Activated T-helper 17 cell treated with anti-CD3 and anti-CD28 coated beads, Interleukin-2, amount 50 U/mL, for 72 hours (primary cell): ENCODE measurements around the gene ITPK1. TPM values are rescaled to one million over a fixed set of nuclear protein-coding genes. Genes with fewer than 3 reads are reported as not detected.

Source experiments
- ATAC-seq: fragments of 150-1000 bp; cut with Tn5 transposase; replicated peaks from 2 replicates; pipeline ENCODE4 v1.10.0; 2021; ENCODE audit warnings: mild to moderate bottlenecking, moderate library complexity
- H3K27ac Mint-ChIP-seq: one replicate; pipeline ENCODE4 v1.8.0; 2022; ENCODE audit warnings: mixed read lengths
- H3K27me3 Mint-ChIP-seq: one replicate; pipeline ENCODE4 v1.8.0; 2022; ENCODE audit warnings: mixed read lengths
- H3K36me3 Mint-ChIP-seq: one replicate; pipeline ENCODE4 v1.8.0; 2022; ENCODE audit warnings: low read depth, mild to moderate bottlenecking, mixed read lengths
- H3K4me1 Mint-ChIP-seq: one replicate; pipeline ENCODE4 v1.8.0; 2022; ENCODE audit warnings: mixed read lengths
- H3K4me3 Mint-ChIP-seq: one replicate; pipeline ENCODE4 v1.8.0; 2022; ENCODE audit warnings: mild to moderate bottlenecking, mixed read lengths
- H3K9me3 Mint-ChIP-seq: one replicate; pipeline ENCODE4 v1.8.0; 2022; ENCODE audit warnings: mixed read lengths
- total RNA-seq, 2 donors: library from RNA; stranded (reverse); gene quantifications; one replicate each; pipeline ENCODE4 v1.2.3, GENCODE V29; 2022

ITPK1 gene
- total RNA-seq, 2 donors from 2014 or later: 32.1 to 48.9 TPM

DNA sequence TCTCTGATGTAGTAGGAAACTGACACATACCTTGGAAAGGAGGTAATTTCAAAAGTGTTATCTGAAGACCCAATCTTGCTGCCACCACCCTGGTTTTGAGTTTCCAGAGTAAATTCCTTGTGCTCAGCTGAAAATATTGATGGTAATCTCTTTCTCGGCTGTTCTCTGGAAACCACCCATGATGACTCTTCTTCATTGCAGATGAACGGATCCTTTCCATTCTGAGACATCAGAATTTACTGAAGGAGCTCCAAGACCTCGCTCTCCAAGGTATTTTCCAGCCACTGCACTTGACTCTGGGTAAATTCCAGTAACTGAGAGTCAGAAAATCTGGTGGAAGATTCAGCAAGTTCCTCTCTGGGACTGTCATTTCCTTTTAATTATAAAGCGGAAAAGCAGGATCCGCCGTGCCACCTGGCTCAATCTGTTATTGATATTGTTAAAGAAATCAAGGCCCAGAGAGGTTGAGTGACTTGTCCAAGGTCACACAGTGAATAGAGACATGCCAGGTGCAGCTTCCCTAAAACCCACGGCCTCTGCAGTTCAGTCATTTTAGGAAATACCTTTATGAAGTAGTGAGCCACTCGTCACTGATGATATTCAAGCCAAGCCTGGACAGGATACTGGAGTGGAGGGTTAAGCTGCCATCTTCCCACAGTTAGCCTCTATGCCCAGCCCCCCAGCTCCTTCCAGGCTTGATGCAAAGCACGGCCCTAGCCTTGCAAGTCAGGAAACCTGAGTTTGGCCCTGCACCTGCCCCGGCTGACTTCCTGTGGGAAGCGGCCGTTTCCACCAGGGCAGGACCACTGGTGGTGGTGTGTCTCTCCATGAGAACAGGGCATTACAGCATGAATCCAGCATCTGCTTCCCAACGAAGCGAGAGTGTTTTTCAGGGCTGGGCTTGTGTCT, 188.1 kb downstream of the ITPK1 start:
- no peak for ATAC-seq
- Mint-ChIP-seq H3K9me3 (no peaks in the 10 kb centered on the region), H3K4me1 (no peaks in the 10 kb centered on the region), H3K4me3 (no peak overlapping the region), H3K27ac (no peak overlapping the region), H3K27me3 (peaks cover 12% of the 10 kb centered on the region), H3K36me3 (no peaks in the 10 kb centered on the region)

DNA sequence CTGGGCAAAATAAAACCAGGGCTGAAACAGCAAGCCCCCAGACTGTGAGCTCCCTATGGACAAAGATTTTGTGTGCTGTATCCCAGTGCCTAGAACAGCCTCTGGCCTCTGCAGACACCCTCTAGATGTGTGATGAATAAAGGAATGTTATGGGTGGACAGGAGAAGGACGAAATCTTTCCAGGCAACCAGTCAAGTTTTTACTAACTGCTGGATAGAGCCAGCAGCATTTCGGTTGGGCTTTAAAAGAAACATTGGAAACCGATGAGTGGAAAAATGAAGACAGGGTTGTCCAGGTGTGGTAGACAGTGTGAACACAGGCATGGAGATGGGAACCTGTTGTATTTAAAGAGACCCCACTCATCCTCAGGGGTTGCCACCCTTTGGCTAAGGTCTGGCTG, 188.8 kb downstream of the ITPK1 start:
- Mint-ChIP-seq H3K4me1 (no peaks in the 10 kb centered on the region), H3K27ac (no peak overlapping the region), H3K4me3 (no peak overlapping the region), H3K9me3 (no peaks in the 10 kb centered on the region), H3K36me3 (no peaks in the 10 kb centered on the region), H3K27me3 (peaks cover 17% of the 10 kb centered on the region)
- no peak for ATAC-seq

DNA sequence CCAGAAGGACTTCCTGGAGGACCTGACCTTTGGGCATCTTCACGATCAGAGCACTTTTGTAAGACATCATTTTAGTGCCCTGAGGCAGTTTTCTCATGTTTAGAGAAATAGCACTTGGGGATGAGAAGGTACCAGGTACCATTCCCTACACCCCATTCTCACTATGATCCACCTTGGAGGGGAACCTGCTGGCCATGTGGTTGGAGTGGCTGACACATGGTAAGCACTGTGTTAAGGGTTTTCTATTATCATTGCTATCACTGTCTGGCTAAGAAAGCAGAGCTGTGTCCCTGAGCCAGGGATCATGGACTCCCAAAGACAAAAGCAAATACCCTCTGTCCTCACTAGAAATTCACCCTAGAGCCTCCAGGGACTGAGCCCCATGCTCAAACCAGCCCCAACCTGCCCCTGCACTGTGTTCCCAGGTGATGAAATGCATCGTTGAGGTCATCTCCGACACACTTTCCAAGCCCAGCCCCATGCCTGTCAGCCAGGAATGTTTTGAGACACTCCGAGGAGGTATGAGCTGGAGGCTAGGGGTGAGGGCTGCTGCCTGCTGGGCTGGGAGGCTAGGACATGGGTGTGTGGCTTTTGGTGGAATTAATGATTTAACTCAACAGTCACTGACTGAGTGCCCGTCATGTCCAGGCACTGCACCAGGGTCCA, 189.4 kb downstream of the ITPK1 start:
- Mint-ChIP-seq H3K4me1 (no peaks in the 10 kb centered on the region), H3K36me3 (no peaks in the 10 kb centered on the region), H3K27ac (no peak overlapping the region), H3K27me3 (peaks cover 21% of the 10 kb centered on the region), H3K9me3 (no peaks in the 10 kb centered on the region), H3K4me3 (no peak overlapping the region)
- ATAC-seq: no peak

DNA sequence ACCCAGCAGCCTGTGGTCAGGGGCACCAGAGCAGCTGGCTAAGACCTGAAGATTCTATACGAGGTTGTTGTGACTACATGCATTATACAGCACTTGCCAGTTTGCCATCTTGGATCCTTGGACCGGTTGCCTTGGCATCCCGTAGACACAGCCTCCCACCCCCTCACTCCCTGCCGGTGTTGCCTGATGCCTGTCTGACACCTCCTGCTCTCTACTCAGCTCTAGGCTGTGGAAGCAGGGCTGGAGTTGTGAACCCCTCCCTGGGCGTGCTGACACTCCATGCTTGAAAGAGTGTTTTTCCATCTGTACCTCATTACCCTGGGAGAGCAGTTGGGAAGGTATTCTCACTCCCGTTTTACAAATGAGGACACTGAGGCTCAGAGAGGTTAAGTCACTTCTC, 190.3 kb downstream of the ITPK1 start:
- no peaks in the 10 kb centered on the region for H3K4me1 Mint-ChIP-seq
- no peak overlapping the region for H3K27ac Mint-ChIP-seq
- H3K27me3 Mint-ChIP-seq: peaks cover 21% of the 10 kb centered on the region
- no peaks in the 10 kb centered on the region for H3K9me3 Mint-ChIP-seq
- H3K36me3 Mint-ChIP-seq: no peaks in the 10 kb centered on the region
- no peak overlapping the region for H3K4me3 Mint-ChIP-seq
- no peak for ATAC-seq

DNA sequence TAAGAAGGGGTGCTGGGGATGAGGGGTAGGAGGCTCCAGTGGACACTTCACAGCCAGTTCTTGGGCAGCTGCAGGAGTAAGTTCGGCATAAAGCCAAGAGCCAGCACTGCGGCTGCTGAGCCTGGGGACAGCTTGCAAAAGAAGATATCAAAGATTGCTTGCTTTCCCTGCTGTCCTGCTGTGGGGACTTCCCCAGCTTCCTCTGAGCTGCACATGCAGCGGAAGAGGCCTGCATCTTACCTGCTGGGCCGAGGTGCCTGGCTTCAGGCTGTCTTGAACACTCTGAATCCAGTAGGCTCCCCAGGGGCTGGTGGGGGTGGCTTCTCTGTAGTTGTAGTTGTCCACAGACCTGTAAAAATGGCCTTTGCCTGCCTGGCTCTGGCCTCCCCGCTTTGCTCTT, 191.5 kb downstream of the ITPK1 start:
- H3K27ac Mint-ChIP-seq: no peak overlapping the region
- no peaks in the 10 kb centered on the region for H3K4me1 Mint-ChIP-seq
- no peak for ATAC-seq
- H3K36me3 Mint-ChIP-seq: no peaks in the 10 kb centered on the region
- no peak overlapping the region for H3K4me3 Mint-ChIP-seq
- peaks cover 21% of the 10 kb centered on the region for H3K27me3 Mint-ChIP-seq
- no peaks in the 10 kb centered on the region for H3K9me3 Mint-ChIP-seq

DNA sequence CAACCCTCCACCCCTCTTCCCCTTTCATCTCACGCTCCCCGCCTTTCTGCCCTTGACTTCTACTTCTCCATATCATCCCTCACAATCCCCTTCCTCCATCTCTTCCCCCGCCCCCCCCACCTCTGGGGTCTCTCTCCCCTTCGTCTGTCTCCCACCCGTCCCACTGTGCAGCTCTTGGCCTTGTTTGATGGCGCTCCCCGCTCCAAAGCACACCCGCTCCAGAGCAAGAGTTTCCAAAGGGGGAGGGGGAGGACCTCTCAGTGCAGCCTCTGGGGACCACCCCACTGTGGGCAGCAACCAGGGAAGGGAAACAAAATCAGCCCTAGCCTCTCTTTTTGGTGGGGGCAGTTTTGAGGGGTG, 192.0 kb downstream of the ITPK1 start:
- no peak for ATAC-seq
- H3K27ac Mint-ChIP-seq: no peak overlapping the region
- no peaks in the 10 kb centered on the region for H3K4me1 Mint-ChIP-seq
- H3K27me3 Mint-ChIP-seq: peaks cover 21% of the 10 kb centered on the region
- no peaks in the 10 kb centered on the region for H3K9me3 Mint-ChIP-seq
- no peaks in the 10 kb centered on the region for H3K36me3 Mint-ChIP-seq
- no peak overlapping the region for H3K4me3 Mint-ChIP-seq

DNA sequence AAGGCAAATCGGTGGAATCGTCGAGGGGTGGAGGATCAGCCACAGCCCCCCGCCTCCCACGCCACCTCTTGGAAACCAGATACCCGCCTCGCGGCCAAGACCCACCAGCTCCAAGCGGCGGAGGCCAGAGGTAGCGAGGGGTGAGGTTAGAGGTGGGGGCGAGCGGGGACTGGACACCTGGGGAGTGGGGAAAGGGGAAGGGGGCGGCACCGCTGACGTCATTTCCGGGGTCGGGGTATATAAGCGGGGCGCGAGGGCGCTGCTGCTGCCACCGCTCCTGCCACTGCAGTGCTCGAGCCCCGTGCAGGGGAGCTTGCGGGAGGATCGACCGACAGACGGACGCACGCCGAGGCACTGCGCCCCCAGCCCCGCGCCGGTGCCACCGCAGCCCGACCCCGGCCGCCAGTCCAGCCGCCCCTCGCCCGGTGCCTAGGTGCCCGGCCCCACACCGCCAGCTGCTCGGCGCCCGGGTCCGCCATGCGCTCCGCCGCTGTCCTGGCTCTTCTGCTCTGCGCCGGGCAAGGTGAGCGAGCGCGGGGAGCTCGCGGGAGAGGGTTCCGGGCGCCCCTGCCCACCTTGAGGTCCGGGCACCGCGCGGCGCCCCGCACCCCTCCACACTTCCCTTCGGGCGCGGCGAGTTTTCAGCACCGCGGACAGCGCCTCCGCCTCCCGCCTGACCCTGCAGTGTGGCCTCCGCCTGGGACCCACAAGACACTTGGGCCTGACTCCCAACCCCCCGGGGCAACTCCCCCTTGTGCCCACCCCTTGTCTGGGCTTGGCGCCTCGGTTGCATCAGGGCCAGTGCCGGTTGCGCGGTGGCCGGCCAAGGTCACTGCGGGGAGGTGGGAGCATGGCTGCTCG, 192.6 kb downstream of the ITPK1 start, which contains the start of gene CHGA:
Gene CHGA (plus strand): TSS at position 268 of the 861 bp plus-strand sequence. CDS start 210 bp downstream, at position 478.
- Mint-ChIP-seq H3K9me3 (no peaks in the 10 kb centered on the region), H3K27ac (no peak within 1 kb of the TSS), H3K27me3 (peaks cover 23% of the 10 kb centered on the region), H3K4me3 (no peak within 1 kb of the TSS), H3K4me1 (no peaks in the 10 kb centered on the region), H3K36me3 (no peaks in the 10 kb centered on the region)
- no peak for ATAC-seq

DNA sequence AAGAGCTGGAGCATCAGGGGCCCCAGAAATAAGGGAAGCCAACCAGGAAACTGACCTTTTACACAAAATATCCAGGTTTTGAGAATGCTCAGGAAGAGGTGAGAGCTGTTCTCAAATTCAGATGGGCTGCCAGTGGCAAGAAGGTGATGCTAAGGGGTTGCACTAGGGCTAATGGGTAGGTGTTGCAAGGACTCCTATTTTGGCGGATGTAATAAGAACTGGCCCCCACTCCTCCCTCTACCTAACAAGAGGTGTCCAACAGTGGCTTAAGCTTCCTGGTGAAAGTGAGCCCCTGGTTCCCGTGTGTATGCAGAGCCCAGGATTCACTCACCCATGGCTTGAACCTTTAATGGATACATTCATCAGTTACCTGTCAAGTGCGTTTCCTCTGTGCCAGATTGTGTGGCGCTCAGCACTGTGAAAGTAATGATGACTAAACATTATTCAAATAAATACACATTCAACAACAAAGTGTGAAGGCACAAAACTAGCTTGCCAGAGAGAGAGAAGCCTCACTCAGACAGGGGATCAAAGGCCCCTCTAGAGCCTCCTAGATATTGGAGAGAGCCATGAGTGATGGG, 193.5 kb downstream of the ITPK1 start:
- Mint-ChIP-seq H3K27me3 (peaks cover 26% of the 10 kb centered on the region), H3K36me3 (no peaks in the 10 kb centered on the region), H3K27ac (no peak overlapping the region), H3K4me1 (no peaks in the 10 kb centered on the region), H3K9me3 (no peaks in the 10 kb centered on the region), H3K4me3 (no peak overlapping the region)
- no peak for ATAC-seq

DNA sequence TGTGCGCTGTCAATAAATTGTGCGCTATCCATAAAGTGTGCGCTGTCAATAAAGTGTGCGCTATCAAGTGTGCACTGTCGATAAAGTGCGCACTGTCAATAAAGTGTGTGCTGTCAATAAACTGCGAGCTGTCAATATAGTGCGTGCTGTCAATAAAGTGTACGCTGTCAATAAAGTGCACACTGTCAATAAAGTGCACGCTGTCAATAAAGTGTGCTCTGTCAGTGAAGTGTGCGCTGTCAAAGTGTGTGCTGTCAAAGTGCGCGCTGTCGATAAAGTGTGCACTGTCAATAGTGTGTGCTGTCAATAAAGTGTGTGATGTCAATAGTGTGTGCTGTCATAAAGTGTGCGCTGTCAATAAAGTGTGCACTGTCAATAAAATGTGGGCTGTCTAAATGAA, 195.7 kb downstream of the ITPK1 start:
- Mint-ChIP-seq H3K4me1 (no peaks in the 10 kb centered on the region), H3K27me3 (peaks cover 21% of the 10 kb centered on the region), H3K9me3 (no peaks in the 10 kb centered on the region), H3K4me3 (no peak overlapping the region), H3K36me3 (no peaks in the 10 kb centered on the region), H3K27ac (no peak overlapping the region)
- ATAC-seq: no peak

DNA sequence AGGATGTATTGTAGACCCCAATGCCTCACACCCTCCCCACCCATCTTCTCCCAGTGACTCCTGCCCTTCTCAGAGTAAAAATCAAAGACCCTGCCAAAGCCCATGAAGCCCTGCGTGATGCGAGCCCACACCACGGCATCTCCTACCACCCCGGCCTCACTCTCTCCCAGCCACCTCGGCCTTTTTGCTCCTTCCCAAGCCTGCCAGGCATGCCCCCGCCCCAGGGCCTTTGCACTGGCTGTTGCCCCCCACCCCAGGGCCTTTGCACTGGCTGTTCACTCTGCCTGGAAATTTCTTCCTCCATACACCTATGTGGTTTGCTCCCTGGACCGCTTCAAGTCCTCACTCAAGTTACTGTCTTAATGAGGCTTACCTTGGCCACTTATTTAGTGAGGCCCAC, 197.8 kb downstream of the ITPK1 start:
- Mint-ChIP-seq H3K4me1 (no peaks in the 10 kb centered on the region), H3K9me3 (no peaks in the 10 kb centered on the region), H3K4me3 (no peak overlapping the region), H3K36me3 (no peaks in the 10 kb centered on the region), H3K27me3 (peaks cover 15% of the 10 kb centered on the region), H3K27ac (no peak overlapping the region)
- no peak for ATAC-seq

DNA sequence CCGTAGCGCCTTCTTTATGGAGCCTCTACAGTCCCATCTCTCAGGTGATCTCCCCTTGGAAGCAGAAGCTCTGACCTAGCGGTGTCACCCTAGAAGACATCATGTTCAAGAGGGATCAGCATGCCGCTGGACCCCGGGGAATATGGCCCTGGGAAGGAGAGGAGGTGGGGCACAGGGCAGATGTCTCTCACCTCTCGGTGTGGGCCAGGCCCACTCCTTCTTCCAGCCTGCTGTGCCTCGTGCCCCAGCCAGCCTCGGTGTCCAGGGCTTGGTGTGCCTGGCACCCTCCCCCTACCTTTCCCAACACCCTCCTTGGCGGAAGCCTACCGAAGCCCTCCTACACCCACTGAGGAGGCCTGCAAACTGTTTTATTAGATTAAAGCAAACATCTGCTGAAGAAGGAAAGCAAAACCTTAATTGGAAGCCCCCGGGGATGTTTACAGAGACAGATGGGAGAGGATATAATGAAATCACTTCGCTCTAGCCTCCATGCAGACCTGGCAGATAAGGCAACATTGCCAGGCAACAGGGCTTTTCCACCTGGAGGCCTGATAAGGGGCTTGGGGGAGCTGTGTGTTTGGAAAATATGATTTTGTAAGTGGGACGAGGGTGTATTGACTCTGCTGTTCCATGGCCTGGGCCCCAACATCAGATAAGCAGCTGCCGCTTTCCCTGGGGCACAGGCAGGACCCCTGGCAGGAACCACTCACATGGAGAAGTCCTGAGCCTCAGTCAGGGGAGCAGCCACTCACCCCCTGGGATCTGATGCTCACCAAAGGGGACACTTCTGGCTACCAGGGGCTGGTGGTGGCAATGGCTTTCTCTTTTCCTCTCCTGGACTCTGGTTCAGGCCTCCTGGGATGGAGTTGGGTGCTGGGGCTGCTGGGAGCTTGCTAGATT, 198.4 kb downstream of the ITPK1 start:
- Mint-ChIP-seq H3K4me3 (no peak overlapping the region), H3K27ac (no peak overlapping the region), H3K9me3 (no peaks in the 10 kb centered on the region), H3K4me1 (no peaks in the 10 kb centered on the region), H3K36me3 (no peaks in the 10 kb centered on the region), H3K27me3 (peaks cover 11% of the 10 kb centered on the region)
- no peak for ATAC-seq

DNA sequence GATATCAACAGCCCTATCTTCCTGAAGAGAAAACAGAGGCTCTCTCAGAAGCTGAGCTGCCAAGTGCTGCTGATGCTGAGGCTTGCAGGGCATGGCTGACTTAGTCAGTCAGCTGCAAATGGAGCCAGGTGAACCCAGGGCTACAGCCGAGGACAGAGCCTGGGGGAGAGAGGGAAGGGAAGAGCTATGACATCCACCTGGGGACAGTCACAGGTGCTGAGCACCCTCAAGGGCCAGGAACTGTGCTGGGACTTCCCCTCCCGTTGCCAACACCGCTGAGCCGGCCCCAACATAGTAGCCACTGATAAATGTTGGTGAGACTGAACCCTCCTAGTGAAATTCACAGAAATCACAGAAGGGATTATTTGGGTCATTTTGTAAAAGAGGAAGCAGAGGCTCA, 199.5 kb downstream of the ITPK1 start:
- no peak for ATAC-seq
- H3K4me1 Mint-ChIP-seq: no peaks in the 10 kb centered on the region
- H3K36me3 Mint-ChIP-seq: no peaks in the 10 kb centered on the region
- no peak overlapping the region for H3K4me3 Mint-ChIP-seq
- no peaks in the 10 kb centered on the region for H3K9me3 Mint-ChIP-seq
- peaks cover 5% of the 10 kb centered on the region for H3K27me3 Mint-ChIP-seq
- no peak overlapping the region for H3K27ac Mint-ChIP-seq

DNA sequence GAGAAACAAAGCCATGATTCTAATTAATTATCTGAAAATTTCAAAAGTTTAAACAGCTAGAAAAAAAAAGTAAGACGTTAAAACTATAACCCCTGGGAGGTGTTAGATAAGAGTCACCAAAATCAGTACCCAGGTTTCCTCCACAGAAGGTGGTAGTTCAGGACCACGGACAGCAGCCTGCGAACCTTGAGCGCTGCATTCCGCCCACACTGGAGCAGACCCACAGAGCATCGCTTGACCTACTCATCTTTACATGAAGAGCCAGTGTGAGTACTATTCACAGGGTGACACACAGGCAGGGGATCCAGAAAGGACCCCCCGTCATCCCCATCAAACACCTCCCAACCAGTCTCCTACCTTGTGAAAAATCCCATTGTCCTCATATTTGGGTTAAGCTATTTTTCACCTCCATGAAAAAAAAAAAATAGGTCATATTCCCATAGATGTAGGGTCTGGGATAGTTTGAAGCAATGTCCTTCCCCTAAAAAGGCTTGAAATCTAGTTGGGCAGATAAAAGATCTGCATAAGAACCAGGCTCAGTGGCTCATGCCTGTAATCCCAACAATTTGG, 201.6 kb downstream of the ITPK1 start:
- no peak overlapping the region for H3K27ac Mint-ChIP-seq
- no peak for ATAC-seq
- no peak overlapping the region for H3K4me3 Mint-ChIP-seq
- H3K9me3 Mint-ChIP-seq: no peaks in the 10 kb centered on the region
- H3K27me3 Mint-ChIP-seq: peaks cover 11% of the 10 kb centered on the region
- H3K36me3 Mint-ChIP-seq: no peaks in the 10 kb centered on the region
- H3K4me1 Mint-ChIP-seq: no peaks in the 10 kb centered on the region
